IMR-90 (cell line): Measurements from ENCODE around the gene CERT1. TPM values are rescaled to one million over a fixed set of nuclear protein-coding genes. Genes with fewer than 3 reads are reported as not detected.

Experiments
- ATAC-seq: fragments of 200-7000 bp; cut with Tn5 transposase; 2 replicates; pipeline ENCODE4 v1.9.1; 2020; ENCODE audit warnings: low read depth, mild to moderate bottlenecking, moderate library complexity
- BruUV-seq: library from RNA; stranded (reverse); fragments of 400-500 nt; replicated peaks from 2 replicates; lab custom pipeline; 2021; lab: Mats Ljungman, UMichigan
- CTCF ChIA-PET: fragments of 300-600 bp; formaldehyde crosslinking; extraction: SDS; loops from one replicate; lab custom pipeline; 2021; ENCODE audit warnings: antibody characterized with exemption; lab: Yijun Ruan, JAX
- POLR2A ChIA-PET: fragments of 300-600 bp; sonication (Branson Sonifier 250); formaldehyde crosslinking; loops from one replicate; lab custom pipeline; 2022; ENCODE audit warnings: antibody characterized with exemption; ENCODE audit not compliant: unreplicated experiment; lab: Charles Lee
- DNase-seq: peaks from one replicate; pipeline ENCODE4 v3.0.0; 2013
- H2AFZ ChIP-seq: replicated peaks from 2 replicates; pipeline ENCODE3; 2013; ENCODE audit warnings: low read length, mild to moderate bottlenecking; ENCODE audit not compliant: poor library complexity
- H2AK5ac ChIP-seq: 2 replicates; pipeline ENCODE4 v1.6.1; 2013; ENCODE audit warnings: low read depth, low read length, inconsistent platforms
- H2AK9ac ChIP-seq: replicated peaks from 2 replicates; pipeline ENCODE3; 2013; ENCODE audit warnings: mild to moderate bottlenecking, low read depth, low read length, moderate library complexity; ENCODE audit not compliant: poor library complexity
- H2BK120ac ChIP-seq: 2 replicates; pipeline ENCODE4 v1.6.1; 2013; ENCODE audit warnings: low read depth, low read length, inconsistent platforms
- H2BK15ac ChIP-seq: 3 replicates; pipeline ENCODE4 v1.6.1; 2013; ENCODE audit warnings: low read depth, low read length, inconsistent platforms
- H2BK20ac ChIP-seq: 2 replicates; pipeline ENCODE4 v1.6.1; 2013; ENCODE audit warnings: low read depth, mild to moderate bottlenecking, inconsistent platforms, low read length, moderate library complexity
- H2BK5ac ChIP-seq: 2 replicates; pipeline ENCODE4 v1.6.1; 2013; ENCODE audit warnings: mild to moderate bottlenecking, low read depth, low read length, inconsistent platforms; ENCODE audit not compliant: poor library complexity, severe bottlenecking
- H3K14ac ChIP-seq: replicated peaks from 2 replicates; pipeline ENCODE4 v1.6.1; 2013; ENCODE audit warnings: low read depth, low read length, inconsistent platforms
- H3K18ac ChIP-seq: 2 replicates; pipeline ENCODE4 v1.6.1; 2013; ENCODE audit warnings: low read depth, low read length, control low read depth
- H3K23ac ChIP-seq: 2 replicates; pipeline ENCODE4 v1.6.1; 2013; ENCODE audit warnings: low read depth, low read length, inconsistent platforms
- H3K27ac ChIP-seq: 2 replicates; pipeline ENCODE4 v1.5.1; 2013; ENCODE audit warnings: mild to moderate bottlenecking, control low read depth, low read length; ENCODE audit not compliant: insufficient read depth
- H3K27me3 ChIP-seq: 2 replicates; pipeline ENCODE4 v1.6.1; 2013; ENCODE audit warnings: low read length; ENCODE audit not compliant: control insufficient read depth, insufficient read depth
- H3K36me3 ChIP-seq: 2 replicates; pipeline ENCODE4 v1.6.1; 2013; ENCODE audit warnings: low read length, mixed read lengths; ENCODE audit not compliant: control insufficient read depth, insufficient read depth
- H3K4ac ChIP-seq: 2 replicates; pipeline ENCODE4 v1.6.1; 2013; ENCODE audit warnings: low read depth, low read length, inconsistent platforms
- H3K4me1 ChIP-seq: 2 replicates; pipeline ENCODE4 v1.6.1; 2013; ENCODE audit warnings: low read length, mixed read lengths; ENCODE audit not compliant: control insufficient read depth, insufficient read depth
- H3K4me2 ChIP-seq: 2 replicates; pipeline ENCODE4 v1.6.1; 2013; ENCODE audit warnings: low read depth, mild to moderate bottlenecking, control low read depth, low read length, moderate library complexity
- H3K4me3 ChIP-seq: 2 replicates; pipeline ENCODE4 v1.5.1; 2013; ENCODE audit warnings: low read depth, mild to moderate bottlenecking, control low read depth, low read length, moderate library complexity; ENCODE audit not compliant: insufficient read depth
- H3K56ac ChIP-seq: 2 replicates; pipeline ENCODE4 v1.6.1; 2013; ENCODE audit warnings: low read length, inconsistent platforms; ENCODE audit not compliant: insufficient read depth; ENCODE audit errors: extremely low read depth
- H3K79me1 ChIP-seq, 2 experiments: 2 replicates each; pipeline ENCODE4 v1.6.1; 2013; ENCODE audit warnings: low read length in 2 of 2, inconsistent platforms in 1 of 2, low read depth in 1 of 2
- H3K9ac ChIP-seq: 2 replicates; pipeline ENCODE4 v1.6.1; 2013; ENCODE audit warnings: low read depth, low read length, control low read depth
- H3K9me1 ChIP-seq: 2 replicates; pipeline ENCODE4 v1.6.1; 2013; ENCODE audit warnings: low read length, inconsistent platforms; ENCODE audit not compliant: insufficient read depth
- H3K9me3 ChIP-seq: 2 replicates; pipeline ENCODE4 v1.6.1; 2013; ENCODE audit warnings: low read length; ENCODE audit not compliant: control insufficient read depth, insufficient read depth
- H4K20me1 ChIP-seq: 2 replicates; pipeline ENCODE4 v1.6.1; 2013; ENCODE audit warnings: low read length, inconsistent platforms; ENCODE audit not compliant: insufficient read depth
- H4K5ac ChIP-seq: 2 replicates; pipeline ENCODE4 v1.6.1; 2013; ENCODE audit warnings: mild to moderate bottlenecking, low read depth, low read length, control low read depth
- H4K8ac ChIP-seq, 2 experiments: 2 replicates each; pipeline ENCODE4 v1.6.1; 2013; ENCODE audit warnings: low read depth in 2 of 2, low read length in 2 of 2, control low read depth in 1 of 2, inconsistent platforms in 1 of 2
- H4K91ac ChIP-seq: 2 replicates; pipeline ENCODE4 v1.6.1; 2013; ENCODE audit warnings: low read depth, low read length, inconsistent platforms; ENCODE audit not compliant: insufficient read depth
- MAFK ChIP-seq: IDR thresholded peaks from 2 replicates; pipeline ENCODE4 v1.6.1; 2012; ENCODE audit warnings: low read depth, low read length, improper control_type of control experiment
- MAZ ChIP-seq: IDR thresholded peaks from 2 replicates; pipeline ENCODE4 v1.6.1; 2012; ENCODE audit warnings: low read depth, mild to moderate bottlenecking, low read length, improper control_type of control experiment, moderate library complexity, borderline replicate concordance
- NFE2L2 ChIP-seq: fragments of 150-350 bp; IDR thresholded peaks from 2 replicates; pipeline ENCODE4 v1.6.1; 2016; ENCODE audit warnings: low read depth, mild to moderate bottlenecking, low read length
- RFX5 ChIP-seq: IDR thresholded peaks from 2 replicates; pipeline ENCODE4 v1.8.0; 2012; ENCODE audit warnings: low read depth, mild to moderate bottlenecking, low read length, moderate library complexity
- WGBS, 2 experiments: methylation state at CpG; one replicate each; pipeline versions ENCODE4 v1.1.5 to v1.1.7; 2013; ENCODE audit warnings: missing lambda C conversion rate in 2 of 2; ENCODE audit not compliant: insufficient read length in 1 of 2; ENCODE audit errors: extremely low coverage in 2 of 2; 5-methylcytosine and 5-hydroxymethylcytosine counted together
- dilution Hi-C: fragments of 300-500 bp; cut with HindIII; formaldehyde crosslinking; loops from one replicate; pipeline ENCODE4 v1.14.3; 2018; ENCODE audit warnings: low sequenced_read_pairs; ENCODE audit not compliant: unreplicated experiment
- in situ Hi-C: fragments of 300-500 bp; cut with MboI; formaldehyde crosslinking; loops from 3 replicates; pipeline ENCODE4 v1.14.3; 2019; ENCODE audit warnings: low sequenced_read_pairs, inconsistent platforms, mixed read lengths
- intact Hi-C: fragments of 100-400 bp; cut with micrococcal nuclease; formaldehyde crosslinking; loops from 2 replicates; pipeline ENCODE4 v1.10.0; 2022
- polyA plus RNA-seq, 3 experiments: library from polyadenylated mRNA; depleted of rRNA; stranded (reverse); fragments of >200 nt; gene quantifications; 2 replicates each; pipeline ENCODE4 v1.2.3, GENCODE V29; 2012; ENCODE audit warnings: low replicate concordance in 1 of 3
- total RNA-seq: library from RNA; depleted of rRNA; stranded (reverse); fragments of >200 nt; gene quantifications from 2 replicates; pipeline ENCODE4 v1.2.3, GENCODE V29; 2012

CERT1 gene
- total and polyA plus RNA-seq, 2 of the 4 experiments (the other 2 are of a cell fraction), result 7.2 TPM

- H2BK20ac ChIP-seq, result no peak overlapping the region
- H2BK120ac ChIP-seq, result no peak overlapping the region
- intact Hi-C loops, result no loop called here
- H3K27me3 ChIP-seq, result no peaks in the 10 kb centered on the region
- no peak overlapping the region for H3K4me3 ChIP-seq
- no peak overlapping the region for H4K5ac ChIP-seq
- H4K8ac ChIP-seq, result no peak overlapping the region
- H3K9me3 ChIP-seq, result no peaks in the 10 kb centered on the region
- peaks cover 7% of the 10 kb centered on the region; the same call in 1 of the 2 replicates for H3K9me1 ChIP-seq
- H3K4me2 ChIP-seq, result no peak overlapping the region
- no TSS peak for BruUV-seq
- peaks cover 6% of the 10 kb centered on the region for H3K36me3 ChIP-seq
- no peak overlapping the region for H3K23ac ChIP-seq
- no CpG with 5 or more reads among the region's 1 CpG for WGBS, 2 experiments
- peaks cover 3% of the 10 kb centered on the region for H3K4me1 ChIP-seq
- H3K27ac ChIP-seq, result no peak overlapping the region
- H2AFZ ChIP-seq, result no peak overlapping the region
- H3K14ac ChIP-seq, result no peak overlapping the region
- H2BK5ac ChIP-seq, result no peak overlapping the region
- no peak overlapping the region for H4K91ac ChIP-seq
- peaks cover 2% of the 10 kb centered on the region; the same call in 1 of the 2 replicates for H4K20me1 ChIP-seq
- no peak overlapping the region for H3K18ac ChIP-seq
- ATAC-seq (no peak), DNase-seq (no peak)
- ChIA-PET POLR2A (no interaction called here), CTCF (no interaction called here)
- no peak overlapping the region for H2AK5ac ChIP-seq
- no peak overlapping the region for H2BK15ac ChIP-seq
- in situ Hi-C loops, result no loop called here
- peaks cover 7 to 8% of the 10 kb centered on the region in 2 experiments; a peak in 3 of 4 replicates for H3K79me1 ChIP-seq
- no peak overlapping the region for H3K4ac ChIP-seq
- no peak overlapping the region for H3K56ac ChIP-seq
- TF ChIP-seq RFX5, result no peak
- TF ChIP-seq MAFK, result peak; percentile 46; the same call in 1 of the 2 replicates
- TF ChIP-seq NFE2L2, result no peak
- no peak for TF ChIP-seq MAZ
- no peak overlapping the region for H3K9ac ChIP-seq
- H2AK9ac ChIP-seq, result no peak overlapping the region
- dilution Hi-C loops, result no loop called here
Observed at GRCh38 chr5:75414241-75414640, 97.2 kb downstream of the CERT1 start.
